Fibroblast of lung (primary cell): ENCODE measurements around the gene CMTM3. TPM values are rescaled to one million over a fixed set of nuclear protein-coding genes. Genes with fewer than 3 reads are reported as not detected.

Experiments used
- DNase-seq, 2 donors: peaks; one replicate each; pipeline versions ENCODE4 v3.0.0 to v3.0.0-alpha.2; 2010; ENCODE audit warnings: low read depth in 2 of 2
- H2AFZ ChIP-seq: 2 replicates; pipeline ENCODE4 v1.5.1; 2012; ENCODE audit warnings: low read length, control low read depth, inconsistent platforms
- H3K27ac ChIP-seq: 2 replicates; pipeline ENCODE4 v1.5.1; 2011; ENCODE audit warnings: low read length, control low read depth; ENCODE audit not compliant: insufficient read depth
- H3K27me3 ChIP-seq: 2 replicates; pipeline ENCODE4 v1.5.1; 2011; ENCODE audit warnings: mild to moderate bottlenecking, low read length; ENCODE audit not compliant: control insufficient read depth, insufficient read depth
- H3K36me3 ChIP-seq: 2 replicates; pipeline ENCODE4 v1.5.1; 2011; ENCODE audit warnings: low read length; ENCODE audit not compliant: control insufficient read depth, insufficient read depth
- H3K4me1 ChIP-seq: 2 replicates; pipeline ENCODE4 v1.5.1; 2011; ENCODE audit warnings: low read length; ENCODE audit not compliant: control insufficient read depth, insufficient read depth; ENCODE audit errors: extremely low read depth
- H3K4me2 ChIP-seq: 2 replicates; pipeline ENCODE4 v1.5.1; 2011; ENCODE audit warnings: low read length, control low read depth; ENCODE audit not compliant: insufficient read depth; ENCODE audit errors: extremely low read depth
- H3K4me3 ChIP-seq, 4 experiments: fragments of 200-600 bp in 1 of 4; sonication (generic) in 1 of 4; replicated peaks in 1 of 4; 2 replicates each; pipeline ENCODE4 v1.5.1; 2011 to 2016; ENCODE audit warnings: low read length in 4 of 4, low read depth in 3 of 4, mild to moderate bottlenecking in 3 of 4, control low read depth in 2 of 4, inconsistent platforms in 1 of 4, mixed read lengths in 1 of 4; ENCODE audit not compliant: insufficient read depth in 1 of 4; ENCODE audit errors: control extremely low read depth in 1 of 4
- H3K79me2 ChIP-seq: 2 replicates; pipeline ENCODE4 v1.5.1; 2012; ENCODE audit warnings: mild to moderate bottlenecking, low read length, inconsistent platforms; ENCODE audit not compliant: control insufficient read depth, insufficient read depth
- H3K9ac ChIP-seq: 2 replicates; pipeline ENCODE4 v1.5.1; 2011; ENCODE audit warnings: mild to moderate bottlenecking, low read length, control low read depth; ENCODE audit not compliant: insufficient read depth
- H3K9me3 ChIP-seq: 2 replicates; pipeline ENCODE4 v1.5.1; 2012; ENCODE audit warnings: low read depth, low read length; ENCODE audit not compliant: control insufficient read depth, insufficient read depth
- H4K20me1 ChIP-seq: 2 replicates; pipeline ENCODE4 v1.5.1; 2011; ENCODE audit warnings: low read length; ENCODE audit not compliant: control insufficient read depth, insufficient read depth; ENCODE audit errors: extremely low read depth
- EZH2 ChIP-seq: IDR thresholded peaks from 2 replicates; pipeline ENCODE4 v1.5.1; 2012; ENCODE audit warnings: low read length, control low read depth, mild to moderate bottlenecking; ENCODE audit errors: missing control alignments
- polyA plus RNA-seq, 2 donors: library from polyadenylated mRNA; depleted of rRNA in 1 of 2; stranded (reverse) in 1 of 2; unstranded in 1 of 2; fragments of >200 nt; gene quantifications; 2 replicates each; pipeline ENCODE4 v1.2.1, GENCODE V29; 2011 to 2012; ENCODE audit warnings: missing spikeins in 1 of 2
- total RNA-seq: library from RNA; depleted of rRNA; stranded (reverse); fragments of >200 nt; gene quantifications from 2 replicates; pipeline ENCODE4 v1.2.1, GENCODE V29; 2014
- TF ChIP-seq, protein P1 (sequence below), 2 donors: IDR thresholded peaks in 1 of 2; conservative IDR thresholded peaks in 1 of 2; 1 replicate in 1 of 2; 2 replicates in 1 of 2; pipeline ENCODE4 v1.5.1; 2011 to 2012; ENCODE audit warnings: low read length in 2 of 2, control low read depth in 1 of 2, inconsistent platforms in 1 of 2, low read depth in 1 of 2, mild to moderate bottlenecking in 1 of 2

The CMTM3 gene
- total and polyA plus RNA-seq, 2 donors (not counting 1 experiment from before 2014, with no cell fraction given) = 10.1 to 18.6 TPM

DNA sequence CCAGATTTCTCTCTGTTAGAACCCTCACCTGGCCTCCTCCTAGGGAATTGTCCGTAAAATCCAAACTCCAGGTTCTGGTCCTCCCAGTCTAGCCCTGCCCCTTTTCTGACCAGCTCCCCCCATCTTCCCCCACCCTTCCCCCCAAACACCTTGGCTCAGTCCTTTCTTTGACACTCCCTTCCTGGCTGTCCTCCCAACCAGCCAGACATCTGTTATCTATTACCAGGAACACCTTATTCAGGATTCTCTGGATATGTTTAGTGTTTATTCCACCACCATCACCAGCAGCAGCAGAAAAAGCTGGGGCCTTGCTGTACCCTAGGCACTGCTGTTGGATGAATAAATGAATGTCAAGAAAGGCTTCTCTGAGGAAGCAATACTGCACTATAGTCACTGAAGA is 4.0 kb upstream of the CMTM3 start:
- Histone ChIP-seq H3K36me3 (no peaks in the 10 kb centered on the region), H3K4me3 (no peak overlapping the region), H3K27me3 (peaks cover 9% of the 10 kb centered on the region), H3K9me3 (no peaks in the 10 kb centered on the region), H4K20me1 (no peaks in the 10 kb centered on the region), H3K27ac (no peak overlapping the region), H3K79me2 (no peaks in the 10 kb centered on the region), H2AFZ (no peak overlapping the region), H3K9ac (no peak overlapping the region), H3K4me2 (no peak overlapping the region), H3K4me1 (peaks cover 5% of the 10 kb centered on the region)
- DNase-seq = no peak
- TF ChIP-seq, protein P1, sequence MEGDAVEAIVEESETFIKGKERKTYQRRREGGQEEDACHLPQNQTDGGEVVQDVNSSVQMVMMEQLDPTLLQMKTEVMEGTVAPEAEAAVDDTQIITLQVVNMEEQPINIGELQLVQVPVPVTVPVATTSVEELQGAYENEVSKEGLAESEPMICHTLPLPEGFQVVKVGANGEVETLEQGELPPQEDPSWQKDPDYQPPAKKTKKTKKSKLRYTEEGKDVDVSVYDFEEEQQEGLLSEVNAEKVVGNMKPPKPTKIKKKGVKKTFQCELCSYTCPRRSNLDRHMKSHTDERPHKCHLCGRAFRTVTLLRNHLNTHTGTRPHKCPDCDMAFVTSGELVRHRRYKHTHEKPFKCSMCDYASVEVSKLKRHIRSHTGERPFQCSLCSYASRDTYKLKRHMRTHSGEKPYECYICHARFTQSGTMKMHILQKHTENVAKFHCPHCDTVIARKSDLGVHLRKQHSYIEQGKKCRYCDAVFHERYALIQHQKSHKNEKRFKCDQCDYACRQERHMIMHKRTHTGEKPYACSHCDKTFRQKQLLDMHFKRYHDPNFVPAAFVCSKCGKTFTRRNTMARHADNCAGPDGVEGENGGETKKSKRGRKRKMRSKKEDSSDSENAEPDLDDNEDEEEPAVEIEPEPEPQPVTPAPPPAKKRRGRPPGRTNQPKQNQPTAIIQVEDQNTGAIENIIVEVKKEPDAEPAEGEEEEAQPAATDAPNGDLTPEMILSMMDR (conservative IDR thresholded peaks at IDR 0.05 in 1 of 2, IDR thresholded peaks at IDR 0.05 in 1 of 2; ENCODE audit: low read depth in 1 of 2, low read length in 2 of 2) = no peak
- TF ChIP-seq EZH2 = no peak

DNA sequence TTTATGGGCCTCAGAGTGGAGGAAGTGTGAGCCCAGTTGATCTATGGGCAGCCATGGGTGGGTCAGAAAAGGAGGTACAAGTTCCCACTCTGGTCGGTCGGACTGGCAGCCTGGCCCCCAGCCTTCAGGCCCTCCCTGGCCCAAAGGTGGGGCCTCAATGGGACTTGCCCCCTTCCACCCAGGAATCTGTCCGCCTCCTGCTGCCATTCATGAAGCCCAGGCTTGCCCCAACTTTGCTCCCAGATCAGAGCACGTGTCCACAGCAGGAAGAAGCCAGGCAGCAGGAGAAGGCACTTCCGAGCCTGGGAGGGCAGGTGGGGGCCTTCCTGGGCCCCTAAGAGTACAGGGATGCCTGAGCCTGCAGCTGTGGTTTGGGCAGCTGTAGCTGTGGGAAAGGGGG is 3.0 kb upstream of the CMTM3 start:
- Histone ChIP-seq H4K20me1 (no peaks in the 10 kb centered on the region), H3K79me2 (peaks cover 3% of the 10 kb centered on the region), H3K9ac (no peak overlapping the region), H3K4me3 (no peak overlapping the region), H2AFZ (no peak overlapping the region), H3K27me3 (peaks cover 9% of the 10 kb centered on the region), H3K9me3 (no peaks in the 10 kb centered on the region), H3K36me3 (no peaks in the 10 kb centered on the region), H3K4me1 (peaks cover 7% of the 10 kb centered on the region), H3K27ac (no peak overlapping the region), H3K4me2 (no peak overlapping the region)
- no peak for DNase-seq
- TF ChIP-seq, protein P1 (conservative IDR thresholded peaks at IDR 0.05 in 1 of 2, IDR thresholded peaks at IDR 0.05 in 1 of 2; ENCODE audit: low read depth in 1 of 2, low read length in 2 of 2) = no peak

DNA sequence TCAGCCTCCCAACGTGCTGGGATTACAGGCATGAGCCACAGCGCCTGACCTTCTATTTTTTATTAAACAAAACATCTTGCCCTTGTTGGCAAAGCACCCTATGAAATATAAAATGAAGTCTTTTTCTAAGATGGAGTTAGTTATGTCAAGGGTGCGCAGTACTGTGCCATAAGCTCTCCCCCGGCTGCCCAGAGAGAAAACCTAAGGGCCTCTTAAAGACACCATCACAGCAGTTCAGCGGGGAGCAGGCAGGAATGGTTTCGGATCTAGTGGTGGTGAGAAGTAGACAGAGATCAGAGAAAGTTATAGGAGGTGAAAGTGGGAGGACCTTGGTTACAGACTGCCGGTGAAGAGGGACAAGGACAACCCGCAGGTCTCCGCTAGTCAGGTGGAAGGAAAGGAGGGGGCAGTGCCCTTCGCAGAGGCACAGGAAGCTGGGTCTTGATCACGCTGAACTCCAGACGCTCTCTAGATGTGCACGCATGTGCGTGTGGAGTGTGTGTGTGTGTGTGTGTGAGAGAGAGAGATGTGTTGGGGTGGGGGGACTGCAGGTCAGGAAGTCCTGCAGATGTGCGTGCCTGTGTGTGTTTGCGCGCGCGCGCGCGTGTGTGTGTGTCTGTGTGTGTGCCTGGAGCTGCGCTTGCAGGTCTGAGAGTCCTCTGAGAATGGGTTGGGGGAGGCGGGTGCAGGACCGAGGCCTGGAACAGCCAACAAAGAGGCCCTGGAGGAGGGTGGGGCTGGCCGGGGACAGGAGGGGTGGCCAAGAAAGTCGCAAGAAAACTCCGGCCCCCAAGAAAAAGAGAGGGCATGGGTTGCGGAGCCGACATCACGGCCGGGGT is 748 bp upstream of the CMTM3 start:
- peak; percentile 56 to 71 for DNase-seq
- peak overlapping the region; percentile 91 for H2AFZ ChIP-seq
- no peak overlapping the region for H3K27ac ChIP-seq
- H3K36me3 ChIP-seq = peaks cover 2% of the 10 kb centered on the region
- H3K4me1 ChIP-seq = peaks cover 12% of the 10 kb centered on the region
- TF ChIP-seq EZH2 = no peak
- TF ChIP-seq, protein P1 (conservative IDR thresholded peaks at IDR 0.05 in 1 of 2, IDR thresholded peaks at IDR 0.05 in 1 of 2; ENCODE audit: low read depth in 1 of 2, low read length in 2 of 2) = no peak
- peak overlapping the region; percentile 37 for H3K9ac ChIP-seq
- no peaks in the 10 kb centered on the region for H4K20me1 ChIP-seq
- H3K4me2 ChIP-seq = peak overlapping the region; percentile 90
- H3K9me3 ChIP-seq = no peaks in the 10 kb centered on the region
- peaks cover 3% of the 10 kb centered on the region for H3K79me2 ChIP-seq
- H3K4me3 ChIP-seq = peak overlapping the region; percentile 59 to 78 (median 64)
- peaks cover 9% of the 10 kb centered on the region for H3K27me3 ChIP-seq
